Measurements from ENCODE around the gene BRIP1. TPM values are rescaled to one million over a fixed set of nuclear protein-coding genes. Genes with fewer than 3 reads are reported as not detected.
A peak's percentile ranks its signal among the peaks of the same experiment; 100 is the strongest.

The BRIP1 gene
- total and polyA plus RNA-seq, 2 donors (not counting 1 experiment from before 2014, with no cell fraction given), result 4.0 to 8.1 TPM

GRCh38 chr17:61884864-61885263, 21.5 kb upstream of the BRIP1 start:
- no peaks in the 10 kb centered on the region for H3K4me1 ChIP-seq (ENCODE audit: control insufficient read depth, extremely low read depth, insufficient read depth, low read length)
- no peaks in the 10 kb centered on the region for H3K27me3 ChIP-seq (ENCODE audit: control insufficient read depth, insufficient read depth, low read length)
- TF ChIP-seq EZH2 (IDR thresholded peaks at IDR 0.05; ENCODE audit: low read length, missing control alignments), result no peak
- TF ChIP-seq, protein P1, sequence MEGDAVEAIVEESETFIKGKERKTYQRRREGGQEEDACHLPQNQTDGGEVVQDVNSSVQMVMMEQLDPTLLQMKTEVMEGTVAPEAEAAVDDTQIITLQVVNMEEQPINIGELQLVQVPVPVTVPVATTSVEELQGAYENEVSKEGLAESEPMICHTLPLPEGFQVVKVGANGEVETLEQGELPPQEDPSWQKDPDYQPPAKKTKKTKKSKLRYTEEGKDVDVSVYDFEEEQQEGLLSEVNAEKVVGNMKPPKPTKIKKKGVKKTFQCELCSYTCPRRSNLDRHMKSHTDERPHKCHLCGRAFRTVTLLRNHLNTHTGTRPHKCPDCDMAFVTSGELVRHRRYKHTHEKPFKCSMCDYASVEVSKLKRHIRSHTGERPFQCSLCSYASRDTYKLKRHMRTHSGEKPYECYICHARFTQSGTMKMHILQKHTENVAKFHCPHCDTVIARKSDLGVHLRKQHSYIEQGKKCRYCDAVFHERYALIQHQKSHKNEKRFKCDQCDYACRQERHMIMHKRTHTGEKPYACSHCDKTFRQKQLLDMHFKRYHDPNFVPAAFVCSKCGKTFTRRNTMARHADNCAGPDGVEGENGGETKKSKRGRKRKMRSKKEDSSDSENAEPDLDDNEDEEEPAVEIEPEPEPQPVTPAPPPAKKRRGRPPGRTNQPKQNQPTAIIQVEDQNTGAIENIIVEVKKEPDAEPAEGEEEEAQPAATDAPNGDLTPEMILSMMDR (conservative IDR thresholded peaks at IDR 0.05 in 1 of 2, IDR thresholded peaks at IDR 0.05 in 1 of 2; ENCODE audit: low read depth in 1 of 2, low read length in 2 of 2), result no peak
- H3K36me3 ChIP-seq (ENCODE audit: control insufficient read depth, insufficient read depth, low read length), result no peaks in the 10 kb centered on the region
- no peak overlapping the region for H3K4me3 ChIP-seq (replicated peaks in 1 of 4; ENCODE audit: control extremely low read depth in 1 of 4, insufficient read depth in 1 of 4, low read depth in 3 of 4, low read length in 4 of 4)
- H3K9ac ChIP-seq (ENCODE audit: insufficient read depth, low read length), result no peak overlapping the region
- DNase-seq (ENCODE audit: low read depth in 2 of 2), result no peak
- no peak overlapping the region for H3K27ac ChIP-seq (ENCODE audit: insufficient read depth, low read length)
- H3K79me2 ChIP-seq (ENCODE audit: control insufficient read depth, insufficient read depth, low read length), result no peaks in the 10 kb centered on the region
- no peaks in the 10 kb centered on the region for H3K9me3 ChIP-seq (ENCODE audit: control insufficient read depth, insufficient read depth, low read depth, low read length)
- no peaks in the 10 kb centered on the region for H4K20me1 ChIP-seq (ENCODE audit: control insufficient read depth, extremely low read depth, insufficient read depth, low read length)
- H3K4me2 ChIP-seq (ENCODE audit: extremely low read depth, insufficient read depth, low read length), result no peak overlapping the region
- H2AFZ ChIP-seq (ENCODE audit: low read length), result no peak overlapping the region

- no peaks in the 10 kb centered on the region for H3K79me2 ChIP-seq (ENCODE audit: control insufficient read depth, insufficient read depth, low read length)
- H3K4me1 ChIP-seq (ENCODE audit: control insufficient read depth, extremely low read depth, insufficient read depth, low read length), result no peaks in the 10 kb centered on the region
- H3K27ac ChIP-seq (ENCODE audit: insufficient read depth, low read length), result no peak overlapping the region
- TF ChIP-seq EZH2 (IDR thresholded peaks at IDR 0.05; ENCODE audit: low read length, missing control alignments), result no peak
- TF ChIP-seq, protein P1 (conservative IDR thresholded peaks at IDR 0.05 in 1 of 2, IDR thresholded peaks at IDR 0.05 in 1 of 2; ENCODE audit: low read depth in 1 of 2, low read length in 2 of 2), result no peak
- H4K20me1 ChIP-seq (ENCODE audit: control insufficient read depth, extremely low read depth, insufficient read depth, low read length), result no peaks in the 10 kb centered on the region
- no peaks in the 10 kb centered on the region for H3K9me3 ChIP-seq (ENCODE audit: control insufficient read depth, insufficient read depth, low read depth, low read length)
- no peak overlapping the region for H3K4me3 ChIP-seq (replicated peaks in 1 of 4; ENCODE audit: control extremely low read depth in 1 of 4, insufficient read depth in 1 of 4, low read depth in 3 of 4, low read length in 4 of 4)
- no peak overlapping the region for H3K4me2 ChIP-seq (ENCODE audit: extremely low read depth, insufficient read depth, low read length)
- H2AFZ ChIP-seq (ENCODE audit: low read length), result no peak overlapping the region
- DNase-seq (ENCODE audit: low read depth in 2 of 2), result no peak
- H3K9ac ChIP-seq (ENCODE audit: insufficient read depth, low read length), result no peak overlapping the region
- no peaks in the 10 kb centered on the region for H3K36me3 ChIP-seq (ENCODE audit: control insufficient read depth, insufficient read depth, low read length)
- H3K27me3 ChIP-seq (ENCODE audit: control insufficient read depth, insufficient read depth, low read length), result no peaks in the 10 kb centered on the region
These were observed 17.3 kb upstream of the BRIP1 start for GRCh38 chr17:61880589-61881102.

DNA sequence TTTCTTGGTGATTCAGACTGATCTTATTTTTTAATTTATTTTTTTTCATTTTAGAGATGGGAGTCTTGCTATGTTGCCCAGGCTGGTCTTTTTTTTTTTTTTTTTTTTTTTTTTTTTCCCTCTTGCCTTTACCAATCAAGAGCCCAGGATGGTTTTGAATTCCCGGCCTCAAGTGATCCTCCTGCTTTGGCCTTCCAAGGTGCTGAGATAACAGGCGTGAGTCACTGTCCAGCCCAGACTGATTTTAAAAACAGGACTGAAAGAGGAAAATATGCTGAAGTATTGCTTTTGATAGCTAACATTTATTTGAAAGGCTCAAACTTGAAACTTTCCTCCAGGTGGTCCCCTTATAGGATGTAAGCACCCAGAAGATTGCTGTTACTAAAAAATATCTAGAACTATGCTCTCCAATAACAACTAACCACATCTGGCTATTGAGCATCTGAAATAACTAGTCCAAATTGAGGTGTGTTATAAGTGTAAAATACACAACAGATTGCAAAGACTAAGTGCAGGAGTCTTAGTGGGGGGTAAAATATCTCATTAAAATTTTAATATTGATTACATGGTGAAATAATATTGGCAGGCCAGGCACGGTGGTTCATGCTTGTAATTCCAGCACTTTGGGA, 15.8 kb upstream of the BRIP1 start:
- no peaks in the 10 kb centered on the region for H3K4me1 ChIP-seq (ENCODE audit: control insufficient read depth, extremely low read depth, insufficient read depth, low read length)
- H3K36me3 ChIP-seq (ENCODE audit: control insufficient read depth, insufficient read depth, low read length), result no peaks in the 10 kb centered on the region
- no peaks in the 10 kb centered on the region for H3K79me2 ChIP-seq (ENCODE audit: control insufficient read depth, insufficient read depth, low read length)
- H4K20me1 ChIP-seq (ENCODE audit: control insufficient read depth, extremely low read depth, insufficient read depth, low read length), result no peaks in the 10 kb centered on the region
- H3K9ac ChIP-seq (ENCODE audit: insufficient read depth, low read length), result no peak overlapping the region
- no peak overlapping the region for H3K4me3 ChIP-seq (replicated peaks in 1 of 4; ENCODE audit: control extremely low read depth in 1 of 4, insufficient read depth in 1 of 4, low read depth in 3 of 4, low read length in 4 of 4)
- peak in 1 of 2 donors; percentile 18 for DNase-seq (ENCODE audit: low read depth in 2 of 2)
- H3K4me2 ChIP-seq (ENCODE audit: extremely low read depth, insufficient read depth, low read length), result no peak overlapping the region
- TF ChIP-seq, protein P1 (conservative IDR thresholded peaks at IDR 0.05 in 1 of 2, IDR thresholded peaks at IDR 0.05 in 1 of 2; ENCODE audit: low read depth in 1 of 2, low read length in 2 of 2), result no peak
- no peak for TF ChIP-seq EZH2 (IDR thresholded peaks at IDR 0.05; ENCODE audit: low read length, missing control alignments)
- no peaks in the 10 kb centered on the region for H3K9me3 ChIP-seq (ENCODE audit: control insufficient read depth, insufficient read depth, low read depth, low read length)
- H3K27me3 ChIP-seq (ENCODE audit: control insufficient read depth, insufficient read depth, low read length), result no peaks in the 10 kb centered on the region
- no peak overlapping the region for H3K27ac ChIP-seq (ENCODE audit: insufficient read depth, low read length)
- no peak overlapping the region for H2AFZ ChIP-seq (ENCODE audit: low read length)
